ENCODE data around the gene MAP4K5.
"Not testable (repeated sequence)": the region's sequence is repeated elsewhere in the genome, so short reads cannot be mapped to it uniquely, and the experiment has no call there.

MAP4K5 gene

GRCh38 chr14:50532502-50533240 is at the start of gene MAP4K5:
MAP4K5 (minus strand) TSS chr14:50532569; CDS start chr14:50532049, 520 bp downstream.
- DNase-seq = peak; percentile 87

- DNase-seq = no peak
These were observed 46.1 kb upstream of the MAP4K5 start for GRCh38 chr14:50578433-50578832.

DNA sequence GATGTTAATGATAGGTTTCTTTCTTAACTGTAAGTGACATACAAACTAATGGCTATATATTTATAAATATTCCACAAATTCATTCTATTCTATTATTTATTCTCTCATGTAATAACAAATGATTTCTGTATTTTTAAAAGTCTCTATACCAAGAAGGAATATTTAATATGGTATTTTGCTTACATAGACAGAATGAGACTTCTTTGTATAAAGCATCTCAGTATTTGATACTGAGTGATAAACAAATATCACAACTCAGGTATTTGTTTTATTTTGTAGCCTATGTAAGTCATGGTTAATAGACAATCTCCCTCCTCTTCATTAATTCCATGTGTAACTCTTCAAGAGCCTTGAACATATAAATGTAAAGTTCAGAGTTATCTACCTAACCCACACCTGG is 45.6 kb upstream of the MAP4K5 start:
- no peak for DNase-seq

GRCh38 chr14:50575769-50576168 is 43.4 kb upstream of the MAP4K5 start:
- no peak for DNase-seq

GRCh38 chr14:50573862-50574261 is 41.5 kb upstream of the MAP4K5 start:
- DNase-seq = no peak

DNA sequence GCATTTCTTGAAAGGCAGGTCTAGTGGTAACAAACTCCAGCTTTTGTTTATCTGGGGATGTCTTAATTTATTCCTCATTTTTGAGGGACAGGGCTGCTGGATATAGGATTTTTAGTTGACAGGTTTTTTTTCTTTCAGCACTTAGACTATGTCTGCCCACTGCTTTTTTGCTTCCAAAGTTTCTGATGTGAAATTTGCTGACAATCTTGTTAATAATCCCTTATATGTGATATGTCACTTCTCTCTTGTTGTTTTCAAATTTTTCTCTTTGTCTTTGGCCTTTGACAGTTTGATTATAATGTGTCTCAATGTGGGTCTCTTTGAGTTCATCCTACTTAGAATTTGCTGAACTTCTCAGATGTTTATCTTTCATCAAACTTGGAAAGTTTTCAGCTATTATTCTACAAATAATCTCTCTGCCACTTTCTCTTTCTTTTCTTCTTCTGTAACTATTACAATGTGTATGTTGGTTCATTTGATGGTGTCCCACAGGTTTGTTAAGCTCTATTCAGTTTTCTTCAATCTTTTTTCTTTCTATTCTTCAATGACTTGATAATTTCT is 37.4 kb upstream of the MAP4K5 start:
- DNase-seq = no peak

GRCh38 chr14:50562841-50563240 is 30.5 kb upstream of the MAP4K5 start:
- no peak for DNase-seq

DNA sequence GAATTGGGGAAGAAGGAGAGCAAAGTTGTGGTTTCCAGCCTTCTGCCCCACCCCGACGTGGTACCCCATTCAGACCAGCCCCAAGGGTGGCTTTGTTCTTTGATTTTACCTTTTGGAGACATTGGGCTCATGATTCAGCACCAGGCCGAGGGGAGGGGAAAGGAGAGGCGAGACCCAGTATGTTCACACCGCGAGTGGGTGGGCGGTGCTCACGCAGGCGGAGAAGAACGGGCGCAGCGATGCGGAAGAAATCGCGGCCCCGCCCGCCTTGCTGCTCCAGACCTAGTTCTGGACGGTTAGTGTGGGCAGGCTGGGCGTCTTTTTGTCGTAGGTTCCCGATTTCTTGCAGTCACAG is 28.5 kb upstream of the MAP4K5 start:
- peak; percentile 29 for DNase-seq

- DNase-seq = peak; percentile 29
These were observed 27.9 kb upstream of the MAP4K5 start, which contains the start of gene ATL1 for GRCh38 chr14:50559990-50560930. ATL1 (plus strand) TSS chr14:50560145; CDS start chr14:50560266, 121 bp downstream.

DNA sequence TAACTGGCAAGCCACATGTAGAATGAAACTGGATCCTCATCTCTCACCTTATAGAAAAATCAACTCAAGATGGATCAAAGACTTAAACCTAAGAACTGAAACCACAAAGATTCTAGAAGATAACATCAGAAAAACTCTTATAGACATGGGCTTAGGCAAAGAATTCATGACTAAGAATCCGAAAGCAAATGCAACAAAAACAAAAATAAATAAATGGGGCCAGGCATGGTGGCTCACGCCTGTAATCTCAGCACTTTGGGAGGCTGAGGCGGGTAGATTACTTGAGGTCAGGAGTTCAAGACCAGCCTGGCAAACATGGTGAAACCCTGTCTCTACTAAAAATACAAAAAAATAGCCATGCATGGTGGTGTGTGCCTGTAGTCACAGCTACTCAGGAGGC is 20.4 kb upstream of the MAP4K5 start:
- DNase-seq = not testable (repeated sequence)

GRCh38 chr14:50551877-50552276 is 19.5 kb upstream of the MAP4K5 start:
- no peak for DNase-seq

- no peak for DNase-seq
These were observed 17.9 kb upstream of the MAP4K5 start for GRCh38 chr14:50550294-50550693.

GRCh38 chr14:50545618-50546017 is 13.2 kb upstream of the MAP4K5 start:
- no peak for DNase-seq

DNA sequence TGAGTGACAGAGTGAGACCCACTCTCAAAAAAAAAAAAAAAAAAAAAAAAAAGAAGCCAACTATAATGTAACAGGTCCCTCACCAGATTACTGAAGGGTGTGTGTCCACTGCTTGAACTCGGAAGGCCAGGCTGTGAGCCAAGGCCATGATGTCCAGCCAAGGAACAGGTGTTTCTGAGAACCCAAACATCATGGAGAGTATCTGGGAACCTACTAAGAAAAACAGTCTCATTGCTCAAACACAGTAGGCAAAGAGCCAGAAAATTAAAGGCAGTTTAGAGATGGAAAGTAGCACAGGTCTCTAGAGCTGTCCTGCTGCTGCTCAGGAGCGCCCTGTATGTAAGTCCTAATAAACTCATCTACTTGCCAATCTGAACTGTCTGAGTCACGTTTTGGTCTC is 12.5 kb upstream of the MAP4K5 start:
- no peak for DNase-seq

DNA sequence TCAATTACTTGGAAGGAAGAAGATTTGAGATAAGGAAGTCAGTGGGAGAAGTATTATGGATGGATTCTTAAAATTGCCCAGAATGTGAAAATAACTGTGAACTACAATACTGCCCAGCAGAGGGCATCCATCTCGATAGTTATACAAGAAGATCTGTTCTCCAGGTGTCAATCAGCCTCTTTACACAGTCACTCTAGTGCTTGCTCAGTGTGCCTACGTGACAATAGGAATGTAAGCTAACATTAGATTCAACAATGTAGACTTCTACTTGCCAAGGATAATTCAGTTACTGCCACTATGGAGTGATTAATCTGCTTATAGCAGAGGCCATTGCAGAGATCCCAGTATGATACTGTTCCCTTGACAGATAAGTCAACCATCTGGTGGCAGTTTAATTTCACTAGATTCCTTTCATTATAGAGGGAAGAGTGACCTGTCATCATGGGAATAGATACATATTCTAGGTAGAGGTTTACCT is 10.6 kb upstream of the MAP4K5 start:
- DNase-seq = peak; percentile 33

DNA sequence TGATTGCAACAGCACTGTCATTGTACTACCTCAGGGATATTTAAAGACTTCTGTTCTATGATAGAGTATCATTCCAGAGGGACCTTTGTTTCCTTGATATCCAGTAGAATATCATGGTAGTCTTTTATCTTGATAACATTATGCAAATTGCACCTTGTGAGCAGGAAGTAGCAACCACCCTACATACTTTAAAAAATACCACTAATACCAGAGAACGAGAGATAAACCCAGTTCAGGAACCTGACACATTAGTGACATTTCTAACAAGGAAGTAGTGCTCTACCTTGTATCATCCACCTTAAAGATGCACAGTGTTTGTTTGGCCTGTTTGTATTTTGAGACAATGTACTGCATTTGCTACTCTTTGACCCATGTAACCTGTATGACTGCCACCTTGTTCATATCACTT is 8.8 kb upstream of the MAP4K5 start:
- no peak for DNase-seq

DNA sequence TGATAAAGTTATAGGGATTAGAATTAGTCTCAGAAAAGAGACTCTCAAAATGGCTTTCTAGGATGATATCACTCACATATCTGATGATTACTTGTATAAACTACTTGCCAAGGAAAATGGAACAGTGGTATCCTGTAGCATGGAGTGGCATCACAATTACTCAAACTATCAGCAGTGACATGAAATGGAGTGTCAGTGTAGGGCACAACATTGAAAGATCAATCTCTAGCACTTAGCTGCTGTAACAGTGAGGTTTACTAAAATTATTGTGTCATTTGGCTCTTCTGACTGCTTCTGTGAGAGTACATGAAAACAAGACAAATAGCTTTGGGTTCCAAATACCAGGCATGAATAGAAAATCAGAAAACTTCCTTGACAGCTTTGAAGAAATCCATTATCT is 6.7 kb upstream of the MAP4K5 start:
- no peak for DNase-seq

DNA sequence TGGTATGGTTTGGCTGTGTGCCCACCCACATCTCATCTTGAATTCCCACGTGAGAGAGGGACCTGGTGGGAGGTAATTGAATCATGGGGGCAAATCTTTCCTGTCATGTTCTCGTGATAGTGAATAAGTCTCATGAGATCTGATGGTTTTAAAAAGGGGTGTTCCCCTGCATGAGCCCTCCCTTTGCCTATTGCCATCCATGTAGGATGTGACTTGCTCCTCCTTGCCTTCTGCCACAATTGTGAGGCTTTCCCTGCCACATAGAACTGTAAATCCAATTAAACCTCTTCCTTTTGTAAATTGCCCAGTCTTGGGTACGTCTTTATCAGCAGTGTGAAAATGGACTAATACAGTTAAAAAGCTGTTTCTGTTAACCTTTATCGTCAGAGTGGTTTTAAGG is 5.7 kb upstream of the MAP4K5 start:
- not testable (repeated sequence) for DNase-seq

- no peak for DNase-seq
These were observed 2.6 kb upstream of the MAP4K5 start for GRCh38 chr14:50534997-50535396.

DNA sequence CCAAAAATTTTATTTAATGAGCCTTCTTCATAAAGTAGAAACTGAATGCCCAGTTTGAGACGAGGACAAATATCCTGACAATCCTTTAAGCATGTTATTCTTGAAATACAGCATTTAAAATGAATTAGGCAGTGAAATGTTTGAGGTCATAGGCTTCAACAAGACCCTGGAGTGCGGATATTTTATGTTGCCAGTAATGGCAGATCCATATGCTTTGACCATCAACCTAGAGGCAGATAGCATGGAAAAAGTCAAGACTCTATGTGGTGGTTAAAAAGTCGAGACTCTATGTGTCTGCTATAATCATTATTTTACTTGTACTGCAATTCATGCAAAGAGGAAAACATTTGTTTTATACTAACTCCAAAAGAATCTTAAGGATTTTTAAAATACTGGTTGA is 2.0 kb upstream of the MAP4K5 start:
- no peak for DNase-seq

DNA sequence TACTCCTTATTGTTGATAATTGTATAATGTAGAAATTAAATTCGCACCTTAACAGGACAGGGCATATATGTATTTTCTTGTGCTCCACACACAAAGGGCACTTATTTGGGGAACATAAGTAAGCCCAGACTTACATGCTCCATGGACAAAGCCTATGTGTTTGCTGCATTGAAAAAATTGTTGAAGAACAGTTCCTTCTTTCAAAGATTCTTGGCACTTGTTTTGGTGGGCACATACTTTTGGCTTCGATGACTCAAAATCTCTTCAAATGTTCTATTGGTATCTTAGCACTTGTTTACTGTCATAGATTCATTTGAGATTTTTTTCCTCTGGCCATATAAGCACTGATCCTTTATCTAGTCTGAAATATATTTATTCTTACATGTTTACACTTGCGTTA is 1.4 kb upstream of the MAP4K5 start:
- no peak for DNase-seq

DNA sequence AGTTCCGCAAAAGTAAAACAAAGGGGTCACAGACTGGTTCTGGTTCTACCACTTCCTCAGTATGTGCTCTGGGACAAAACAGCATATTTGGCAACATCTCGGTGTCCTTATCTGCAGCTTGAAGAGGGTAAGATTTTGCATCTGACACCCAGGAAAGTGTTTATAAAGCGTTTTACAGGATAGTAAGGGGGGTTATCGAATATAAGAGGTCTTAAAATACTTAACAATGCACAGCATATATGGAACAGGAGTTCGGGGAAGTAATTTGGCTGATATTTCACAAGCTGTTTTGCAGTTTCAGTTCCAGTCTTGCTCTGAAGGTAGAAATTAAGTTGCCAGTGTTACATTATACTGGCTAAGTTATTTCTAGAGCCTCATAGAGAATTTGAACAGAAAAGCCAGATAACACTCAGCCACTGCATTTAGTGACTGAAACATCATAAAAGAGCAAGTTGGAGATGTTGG is 904 bp upstream of the MAP4K5 start:
- DNase-seq = no peak
